OCI-LY3 (cell line): ENCODE measurements around the gene SMIM38.

ENCODE experiments used
- CTCF ChIP-seq: fragments of 200-600, 300-600 bp; sonication (generic); IDR thresholded peaks from 2 replicates; pipeline ENCODE4 v1.5.1; 2014; ENCODE audit warnings: antibody characterized with exemption, low read length, low read depth
- EZH2phosphoT487 ChIP-seq: fragments of 200-600 bp; shearing (Covaris generic); IDR thresholded peaks from 2 replicates; pipeline ENCODE4 v1.6.1; 2018; ENCODE audit warnings: antibody characterized with exemption, mixed run types, low read depth

- TF ChIP-seq CTCF, result no peak
- no peak for TF ChIP-seq EZH2phosphoT487
These were observed 502 bp downstream of the SMIM38 start for GRCh38 chr11:69156235-69156639.
